Ammon's horn (tissue), 1 donor: ENCODE results near the gene CNRIP1.
"Not testable (repeated sequence)": the region's sequence is repeated elsewhere in the genome, so short reads cannot be mapped to it uniquely, and the experiment has no call there.

ENCODE experiments used
- DNase-seq: peaks from one replicate; pipeline ENCODE4 v3.0.0-alpha.2; 2016; ENCODE audit warnings: low spot score

The CNRIP1 gene

GRCh38 chr2:68340226-68341061, 20.7 kb upstream of the CNRIP1 start:
- peak; percentile 69 for DNase-seq

DNA sequence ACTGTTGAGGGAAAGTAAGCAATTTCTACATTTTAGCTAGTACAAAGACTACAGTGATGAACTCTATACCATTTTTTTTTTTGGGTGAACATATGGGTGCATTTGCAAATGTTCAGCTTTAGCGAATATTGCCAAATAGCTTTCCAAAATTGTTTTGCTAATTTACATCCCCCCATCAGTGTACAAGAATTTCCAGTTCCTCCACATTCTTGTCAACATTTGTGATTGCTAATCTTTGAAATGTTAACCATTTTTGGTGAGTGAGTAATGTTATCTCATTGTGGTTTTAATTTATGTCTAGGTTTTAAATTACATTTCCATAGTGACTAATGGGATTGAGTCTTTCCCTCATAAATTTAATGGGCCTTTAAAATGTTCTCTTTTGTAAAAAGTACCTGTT, 16.4 kb upstream of the CNRIP1 start:
- no peak for DNase-seq

GRCh38 chr2:68333931-68334330, 14.2 kb upstream of the CNRIP1 start:
- no peak for DNase-seq

DNA sequence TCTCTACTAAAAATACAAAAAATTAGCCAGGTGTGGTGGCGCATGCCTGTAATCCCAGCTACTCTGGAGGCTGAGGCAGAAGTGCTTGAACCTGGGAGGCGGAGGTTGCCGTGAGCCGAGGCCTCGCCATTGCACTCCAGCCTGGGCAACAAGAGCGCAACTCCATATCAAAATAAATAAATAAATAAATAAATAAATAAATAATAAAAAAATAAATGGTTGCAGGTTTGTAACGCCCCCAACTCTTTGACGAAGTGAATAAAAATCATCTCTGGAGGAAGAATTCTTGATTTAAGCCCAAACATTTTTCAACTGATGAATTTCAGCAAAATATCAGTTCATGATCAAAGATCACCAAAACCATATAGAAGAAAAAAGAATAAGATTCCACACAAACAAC, 13.3 kb upstream of the CNRIP1 start:
- DNase-seq = no peak

DNA sequence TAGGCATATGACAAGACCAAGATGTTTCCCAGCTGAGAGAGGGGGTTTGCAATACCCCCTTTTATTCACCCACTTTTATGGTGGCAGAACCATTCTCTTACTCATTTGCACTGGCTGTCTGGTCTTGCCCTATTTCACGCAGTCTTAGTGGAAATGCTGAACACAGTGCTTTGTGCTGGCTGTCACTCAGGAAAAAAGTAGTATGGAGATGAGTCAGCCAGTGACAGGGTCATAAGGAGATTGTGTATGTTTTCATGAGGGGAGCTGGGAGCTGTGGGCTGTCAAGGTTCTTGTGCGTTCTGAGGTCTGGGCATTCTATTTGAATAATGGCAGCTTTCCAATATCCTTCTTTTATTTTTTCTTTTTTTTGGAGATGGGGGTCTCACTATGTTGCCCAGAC, 10.9 kb upstream of the CNRIP1 start:
- DNase-seq = no peak

GRCh38 chr2:68328901-68329300, 9.2 kb upstream of the CNRIP1 start:
- DNase-seq = no peak

- no peak for DNase-seq
These were observed 5.3 kb upstream of the CNRIP1 start for GRCh38 chr2:68325056-68325455.

DNA sequence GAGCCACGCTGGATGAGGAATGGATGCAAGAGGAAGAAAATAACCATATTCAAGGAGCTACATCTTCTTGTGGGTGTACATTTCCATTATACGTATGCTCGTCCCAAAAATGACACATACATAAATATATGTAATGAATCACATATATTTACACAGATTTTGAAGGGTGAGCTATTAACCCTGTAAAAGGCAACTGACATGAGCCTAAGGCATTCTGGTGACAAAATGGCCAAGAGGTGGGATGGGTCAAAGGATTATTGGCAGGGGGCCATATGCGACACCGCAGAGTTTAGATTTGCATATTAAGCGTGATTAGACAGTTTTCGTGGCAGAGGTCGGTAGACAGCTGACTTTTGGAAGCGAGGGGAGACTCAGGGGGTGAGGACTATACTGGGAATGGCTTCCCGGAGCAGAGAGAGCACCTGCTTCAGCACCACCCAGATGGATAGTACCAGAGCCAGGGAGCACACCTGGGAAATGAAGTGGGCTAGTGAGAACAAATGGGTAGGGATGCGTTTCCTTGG, 431 bp upstream of the CNRIP1 start:
- peak; percentile 16 for DNase-seq

- DNase-seq = peak; percentile 46
These were observed 793 bp downstream of the CNRIP1 start for GRCh38 chr2:68318914-68319397.

DNA sequence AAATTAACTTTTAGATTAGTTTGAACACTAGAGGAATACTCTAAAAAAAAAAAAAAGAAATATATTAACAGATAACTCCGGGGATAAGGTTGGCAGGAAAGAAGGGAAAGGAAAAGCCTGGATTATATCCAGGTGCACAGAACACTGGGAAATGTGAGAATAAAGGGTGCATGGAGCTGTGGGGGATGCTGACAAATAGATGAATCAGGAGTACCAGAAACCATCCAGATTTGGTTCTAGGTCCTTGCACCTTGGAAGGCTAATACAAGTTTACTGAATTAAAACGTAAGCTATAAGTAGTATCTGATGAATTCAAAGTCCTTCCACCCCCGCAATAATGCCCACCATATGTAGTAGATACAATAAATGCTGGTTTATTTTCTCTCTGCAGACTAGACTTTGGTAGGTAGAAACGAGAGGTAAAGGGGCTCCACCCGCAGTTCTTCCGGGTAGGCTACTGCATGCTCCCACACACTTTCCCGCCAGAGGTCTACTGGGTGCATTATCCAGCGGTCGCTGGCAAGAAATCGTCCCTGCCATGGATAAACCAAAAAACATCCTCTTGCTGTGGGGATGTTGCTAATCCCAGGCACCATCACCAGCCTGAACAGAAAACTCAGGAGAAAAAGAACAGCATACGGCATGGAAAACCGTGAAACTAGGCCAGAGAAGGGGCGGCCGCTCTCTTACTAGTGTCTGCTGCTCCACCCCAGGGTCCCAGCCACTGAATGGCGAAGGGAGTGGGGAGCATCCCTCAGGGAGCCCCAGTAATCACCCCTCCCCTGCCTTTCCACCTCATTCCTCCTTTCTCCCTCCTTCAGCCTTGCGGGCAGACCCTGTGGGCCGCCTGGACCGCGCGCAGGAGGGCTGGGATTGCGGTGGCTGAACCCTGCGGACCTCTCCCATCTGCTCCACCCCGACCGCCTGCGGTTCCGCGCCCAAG, 1.5 kb downstream of the CNRIP1 start:
- DNase-seq = peak; percentile 55

- no peak for DNase-seq
These were observed 3.6 kb downstream of the CNRIP1 start for GRCh38 chr2:68316111-68316510.

DNA sequence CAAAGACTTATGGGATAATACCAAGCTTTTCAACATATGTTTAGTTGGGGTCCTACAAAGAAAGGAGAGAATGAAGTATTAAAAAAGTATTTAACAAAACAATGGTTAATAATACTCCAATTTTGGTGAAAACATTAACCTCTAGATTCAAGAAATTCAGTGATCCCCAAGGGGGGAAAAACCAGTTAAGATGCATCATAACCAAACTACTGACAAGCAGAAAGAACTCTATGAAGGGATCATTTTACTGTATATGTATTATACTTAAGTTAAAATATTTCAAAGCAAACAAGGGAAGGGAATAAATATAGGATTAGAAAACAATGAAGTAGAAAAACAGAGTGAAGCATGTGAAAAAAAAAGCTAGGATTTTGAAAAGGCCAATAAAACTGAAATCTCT, 8.7 kb downstream of the CNRIP1 start:
- no peak for DNase-seq

DNA sequence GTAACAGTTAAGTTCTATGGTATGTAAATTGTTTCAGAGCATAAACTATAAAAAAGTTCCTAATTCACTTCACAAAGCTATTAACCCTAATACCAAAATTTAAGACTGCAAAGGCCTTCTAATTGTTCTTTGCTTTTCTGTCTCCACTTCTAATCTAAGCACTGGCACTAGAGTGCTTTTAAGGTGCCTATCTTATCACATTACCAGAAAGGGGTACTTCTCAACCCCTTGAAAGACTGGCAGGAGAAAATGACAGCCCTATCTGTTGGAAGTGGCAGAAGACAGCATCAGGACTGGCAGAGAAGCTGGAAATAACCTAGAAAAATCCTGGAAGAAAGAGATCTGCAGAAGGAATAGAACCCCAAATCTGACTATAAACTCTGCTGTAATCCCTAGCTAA, 10.3 kb downstream of the CNRIP1 start:
- DNase-seq = no peak

- not testable (repeated sequence) for DNase-seq
These were observed 15.9 kb downstream of the CNRIP1 start for GRCh38 chr2:68303902-68304272.

- no peak for DNase-seq
These were observed 16.5 kb downstream of the CNRIP1 start for GRCh38 chr2:68303033-68303901.

DNA sequence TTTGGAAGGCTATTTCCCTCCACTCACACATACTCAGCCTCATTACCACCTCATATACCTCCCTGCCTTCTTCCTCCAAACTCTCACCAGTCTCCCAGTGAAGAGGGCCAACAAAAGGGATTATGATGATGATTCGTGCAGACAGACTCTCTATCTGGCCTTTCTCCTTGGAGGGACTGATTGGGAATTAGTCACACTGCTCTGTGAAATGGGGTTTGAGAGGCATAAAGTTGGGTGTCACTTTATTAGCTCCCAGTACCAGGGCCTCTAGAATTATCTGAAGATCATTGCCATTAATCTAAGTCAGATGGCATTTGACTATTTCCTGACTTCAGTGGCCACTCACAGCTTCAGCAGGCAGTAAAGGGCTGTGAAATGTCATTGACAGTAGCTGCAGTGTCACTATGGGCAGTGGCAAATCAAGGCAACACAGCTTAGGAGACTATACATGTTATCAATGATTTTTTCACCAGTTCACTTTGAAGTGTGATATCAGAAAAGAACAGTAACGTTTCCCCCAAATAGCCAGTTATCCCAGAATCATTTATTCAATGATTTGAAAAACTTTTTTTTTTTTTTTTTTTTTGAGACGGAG, 17.4 kb downstream of the CNRIP1 start:
- no peak for DNase-seq

DNA sequence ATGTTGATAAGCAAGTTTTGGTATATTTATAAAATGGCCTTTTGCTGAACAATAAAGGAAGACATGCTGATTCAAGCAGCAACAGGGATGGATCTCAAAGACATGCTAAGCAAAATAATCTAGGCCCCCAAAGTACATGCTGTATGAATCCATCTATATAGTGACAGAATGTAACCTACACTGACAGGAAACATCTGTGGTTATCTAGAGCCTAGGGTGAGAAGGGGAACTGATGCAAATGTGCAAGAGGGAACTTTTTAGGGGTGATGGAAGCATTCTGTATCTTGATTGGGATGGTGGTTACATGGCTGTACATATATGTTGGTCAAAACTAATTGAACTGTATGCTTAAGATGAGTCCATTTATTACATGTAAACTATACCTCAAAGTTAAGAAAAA, 24.2 kb downstream of the CNRIP1 start:
- DNase-seq = no peak

DNA sequence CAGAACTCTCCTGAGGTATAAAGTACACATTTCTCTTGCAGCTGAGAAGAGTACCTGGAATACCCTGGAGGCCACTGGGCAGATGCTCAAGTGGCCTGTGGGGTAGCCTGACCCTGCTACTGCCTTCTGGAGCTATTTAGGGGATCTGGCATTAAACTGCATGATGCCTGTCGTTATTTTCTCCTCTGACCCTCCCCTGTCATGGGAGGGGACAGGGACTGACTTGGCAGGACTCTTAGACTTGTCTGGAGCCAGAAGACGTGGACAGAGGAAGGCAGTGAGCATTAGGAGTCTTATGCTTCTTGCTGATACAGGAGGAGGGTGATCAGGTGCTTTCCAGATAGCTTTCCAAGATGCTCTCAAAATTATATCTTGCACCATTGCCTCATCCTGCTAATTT, 24.8 kb downstream of the CNRIP1 start:
- no peak for DNase-seq

- DNase-seq = no peak
These were observed 25.6 kb downstream of the CNRIP1 start for GRCh38 chr2:68294187-68294586.

- DNase-seq = no peak
These were observed 26.0 kb downstream of the CNRIP1 start for GRCh38 chr2:68293755-68294154.

DNA sequence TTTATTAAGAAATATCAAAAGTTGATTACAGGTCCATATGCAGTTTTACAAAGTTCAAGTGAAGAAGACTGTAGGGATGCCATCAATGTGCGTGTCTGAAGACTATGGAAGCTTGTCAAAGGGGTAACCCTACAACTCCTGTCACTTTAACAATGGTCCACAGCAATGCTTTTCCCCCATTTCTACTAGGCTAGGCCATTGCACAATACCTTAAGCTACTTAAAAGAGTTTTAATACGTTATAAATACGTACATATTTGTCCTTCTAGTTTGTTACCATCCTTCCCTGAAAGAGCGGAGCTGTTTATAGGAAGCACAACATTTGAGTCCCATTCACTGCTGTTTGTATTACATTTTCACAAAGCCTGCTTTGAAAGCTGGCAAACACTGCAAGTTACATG, 26.7 kb downstream of the CNRIP1 start:
- DNase-seq = no peak
